ENCODE measurements around the gene RRP8. TPM values are rescaled to one million over a fixed set of nuclear protein-coding genes. Genes with fewer than 3 reads are reported as not detected.

RRP8 gene
- total and polyA plus RNA-seq, 2 of the 8 experiments (the other 6 are each of a cell fraction or from before 2014, with no cell fraction given), result 4.2 to 14.9 TPM

DNA sequence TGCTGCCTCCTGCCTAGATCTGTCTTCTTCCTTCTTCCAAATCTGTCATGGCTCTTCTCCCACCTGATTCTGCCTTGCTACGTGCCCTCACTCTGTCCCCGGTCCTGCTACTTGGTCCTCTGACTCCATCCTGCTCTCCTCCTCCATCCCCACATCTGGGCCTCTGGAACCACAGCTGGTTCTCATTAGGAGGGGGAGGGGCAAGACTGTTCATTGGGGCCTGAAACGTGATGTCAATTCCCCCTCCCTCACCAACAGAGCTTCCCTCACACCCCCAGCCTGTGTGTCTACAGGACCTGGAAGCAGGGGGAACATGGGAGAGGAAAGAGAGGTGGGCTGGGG lies 43.1 kb upstream of the RRP8 start:
- DNase-seq (ENCODE audit: low read depth in 1 of 2, low spot score in 2 of 2), result no peak
- Histone ChIP-seq H3K14ac (ENCODE audit: insufficient read length) (no peak overlapping the region), H2AK5ac (ENCODE audit: low read depth, low read length) (no peak overlapping the region; the same call in 1 of the 2 replicates), H4K20me1 (replicated peaks in 1 of 2; ENCODE audit: control insufficient read depth in 1 of 2, insufficient read depth in 2 of 2, low read length in 2 of 2) (no peaks in the 10 kb centered on the region), H3K27ac (ENCODE audit: low read depth, low read length) (no peak overlapping the region), H2AFZ (ENCODE audit: low read length) (no peak overlapping the region), H3K79me2 (ENCODE audit: control insufficient read depth in 1 of 2, insufficient read depth in 2 of 2, low read length in 2 of 2) (no peaks in the 10 kb centered on the region), H4K8ac (ENCODE audit: extremely low read depth, insufficient read depth, low read length) (no peak overlapping the region; the same call in 1 of the 2 replicates), H4K91ac (replicated peaks; ENCODE audit: insufficient read length, low read length) (peak overlapping the region; percentile 44), H3K56ac (replicated peaks; ENCODE audit: insufficient read length, low read depth, low read length) (no peak overlapping the region), H3K4ac (replicated peaks; ENCODE audit: insufficient read length, low read depth, low read length) (no peak overlapping the region), H3K9ac (replicated peaks in 1 of 4; ENCODE audit: extremely low read depth in 1 of 4, low read depth in 3 of 4, low read length in 3 of 4) (no peak overlapping the region), H3K23ac (ENCODE audit: insufficient read length) (no peak overlapping the region), H2BK5ac (ENCODE audit: low read depth, low read length) (peak overlapping the region; percentile 66), H3K79me1 (ENCODE audit: low read depth, low read length) (no peaks in the 10 kb centered on the region), H3K9me3 (ENCODE audit: insufficient read depth in 2 of 2, low read depth in 1 of 2, low read length in 1 of 2) (no peaks in the 10 kb centered on the region), H3K23me2 (ENCODE audit: low read depth, low read length) (no peaks in the 10 kb centered on the region), H3K4me3 (ENCODE audit: extremely low read depth in 1 of 4, insufficient read depth in 2 of 4, low read depth in 3 of 4, low read length in 4 of 4) (no peak overlapping the region), H3K4me2 (ENCODE audit: insufficient read depth in 1 of 2, low read depth in 2 of 2, low read length in 2 of 2) (peak overlapping the region in 1 of 2 experiments; percentile 12; a peak in 1 of 4 replicates), H2BK15ac (ENCODE audit: low read length) (peak overlapping the region; percentile 88; the same call in 1 of the 2 replicates), H2BK12ac (ENCODE audit: low read depth, low read length) (peak overlapping the region; percentile 39; the same call in 1 of the 2 replicates), H4K5ac (ENCODE audit: insufficient read length, low read depth, low read length) (no peak overlapping the region), H3K27me3 (replicated peaks in 1 of 4; ENCODE audit: control insufficient read depth in 3 of 4, extremely low read depth in 1 of 4, insufficient read depth in 3 of 4, low read length in 3 of 4) (no peaks in the 10 kb centered on the region; a peak in 1 of 7 replicates), H3K4me1 (replicated peaks in 1 of 4; ENCODE audit: control insufficient read depth in 3 of 4, insufficient read depth in 4 of 4, low read length in 3 of 4) (peaks cover 3 to 10% (median 5%) of the 10 kb centered on the region in 4 experiments; a peak in 6 of 7 replicates), H3K36me3 (ENCODE audit: control insufficient read depth in 2 of 4, insufficient read depth in 4 of 4, low read length in 3 of 4) (no peaks in the 10 kb centered on the region), H2BK120ac (replicated peaks; ENCODE audit: low read depth, low read length) (no peak overlapping the region), H3K18ac (ENCODE audit: extremely low read depth, low read length) (peak overlapping the region; percentile 60; the same call in 1 of the 2 replicates), H2BK20ac (ENCODE audit: low read length) (peak overlapping the region; percentile 97; the same call in 1 of the 2 replicates)
- no peak for FAIRE-seq
- ChIA-PET CTCF (ENCODE audit: partially characterized antibody) (interaction anchor here (0.6 to 3.6 kb wide), 5 partner anchors 21 to 172 kb away, joined by 3 to 9 read pairs (median 3); no protein-coding TSS in a partner anchor), POLR2A (ENCODE audit: partially characterized antibody) (interaction anchor here (0.6 to 1.5 kb wide), 11 partner anchors 9 to 1049 kb away, joined by 3 to 6 read pairs (median 3); partner anchors contain the start of genes DCHS1 and MRPL17)
- TF ChIP-seq, protein P1, sequence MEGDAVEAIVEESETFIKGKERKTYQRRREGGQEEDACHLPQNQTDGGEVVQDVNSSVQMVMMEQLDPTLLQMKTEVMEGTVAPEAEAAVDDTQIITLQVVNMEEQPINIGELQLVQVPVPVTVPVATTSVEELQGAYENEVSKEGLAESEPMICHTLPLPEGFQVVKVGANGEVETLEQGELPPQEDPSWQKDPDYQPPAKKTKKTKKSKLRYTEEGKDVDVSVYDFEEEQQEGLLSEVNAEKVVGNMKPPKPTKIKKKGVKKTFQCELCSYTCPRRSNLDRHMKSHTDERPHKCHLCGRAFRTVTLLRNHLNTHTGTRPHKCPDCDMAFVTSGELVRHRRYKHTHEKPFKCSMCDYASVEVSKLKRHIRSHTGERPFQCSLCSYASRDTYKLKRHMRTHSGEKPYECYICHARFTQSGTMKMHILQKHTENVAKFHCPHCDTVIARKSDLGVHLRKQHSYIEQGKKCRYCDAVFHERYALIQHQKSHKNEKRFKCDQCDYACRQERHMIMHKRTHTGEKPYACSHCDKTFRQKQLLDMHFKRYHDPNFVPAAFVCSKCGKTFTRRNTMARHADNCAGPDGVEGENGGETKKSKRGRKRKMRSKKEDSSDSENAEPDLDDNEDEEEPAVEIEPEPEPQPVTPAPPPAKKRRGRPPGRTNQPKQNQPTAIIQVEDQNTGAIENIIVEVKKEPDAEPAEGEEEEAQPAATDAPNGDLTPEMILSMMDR (IDR thresholded peaks at IDR 0.05; ENCODE audit: control extremely low read depth in 1 of 3, insufficient read depth in 1 of 3, low read depth in 1 of 3, low read length in 3 of 3), result no peak
- WGBS, 2 experiments (ENCODE audit: extremely low coverage in 1 of 2, insufficient coverage in 1 of 2, insufficient read length in 1 of 2, insufficient replicate concordance in 2 of 2, low coverage in 1 of 2, low lambda C conversion rate in 2 of 2, missing lambda C conversion rate in 1 of 2), result 84% methylated on average over 3 of the region's 3 CpGs; no CpG with 5 or more reads in 1 of the 2 experiments
